Activated T-helper 2 cell treated with anti-CD3 and anti-CD28 coated beads, Interferon-gamma antibody, Interleukin-2, Interleukin-4, amounts not matched to agents 10 μg/mL and 5 μg/mL and 100 μg/mL, durations not matched to agents 14 hours and 24 hours and 36 hours (primary cell): ENCODE data around the gene ETNK2. TPM values are rescaled to one million over a fixed set of nuclear protein-coding genes. Genes with fewer than 3 reads are reported as not detected.

Experiments used
- DNase-seq: peaks from one replicate; pipeline ENCODE4 v3.0.0; 2021; ENCODE audit warnings: low spot score
- H3K27ac Mint-ChIP-seq: one replicate; pipeline ENCODE4 v1.8.0; 2021; ENCODE audit warnings: mixed read lengths
- H3K27me3 Mint-ChIP-seq: one replicate; pipeline ENCODE4 v1.8.0; 2021; ENCODE audit warnings: low read depth, mixed read lengths
- H3K36me3 Mint-ChIP-seq: one replicate; pipeline ENCODE4 v1.8.0; 2021; ENCODE audit warnings: low read depth, mixed read lengths
- H3K4me1 Mint-ChIP-seq: one replicate; pipeline ENCODE4 v1.8.0; 2021; ENCODE audit warnings: low read depth, mixed read lengths
- H3K4me3 Mint-ChIP-seq: one replicate; pipeline ENCODE4 v1.8.0; 2021; ENCODE audit warnings: low read depth, mild to moderate bottlenecking, moderate library complexity, mixed read lengths
- H3K9me3 Mint-ChIP-seq: one replicate; pipeline ENCODE4 v1.8.0; 2021; ENCODE audit warnings: mixed read lengths
- intact Hi-C: fragments of 100-400 bp; cut with micrococcal nuclease; formaldehyde crosslinking; loops from one replicate; pipeline ENCODE4 v1.15.1; 2023
- total RNA-seq: library from RNA; stranded (reverse); gene quantifications from 2 replicates; pipeline ENCODE4 v1.2.3, GENCODE V29; 2022

Gene ETNK2
- total RNA-seq, 1 donor from 2014 or later: 0.37 TPM

DNA sequence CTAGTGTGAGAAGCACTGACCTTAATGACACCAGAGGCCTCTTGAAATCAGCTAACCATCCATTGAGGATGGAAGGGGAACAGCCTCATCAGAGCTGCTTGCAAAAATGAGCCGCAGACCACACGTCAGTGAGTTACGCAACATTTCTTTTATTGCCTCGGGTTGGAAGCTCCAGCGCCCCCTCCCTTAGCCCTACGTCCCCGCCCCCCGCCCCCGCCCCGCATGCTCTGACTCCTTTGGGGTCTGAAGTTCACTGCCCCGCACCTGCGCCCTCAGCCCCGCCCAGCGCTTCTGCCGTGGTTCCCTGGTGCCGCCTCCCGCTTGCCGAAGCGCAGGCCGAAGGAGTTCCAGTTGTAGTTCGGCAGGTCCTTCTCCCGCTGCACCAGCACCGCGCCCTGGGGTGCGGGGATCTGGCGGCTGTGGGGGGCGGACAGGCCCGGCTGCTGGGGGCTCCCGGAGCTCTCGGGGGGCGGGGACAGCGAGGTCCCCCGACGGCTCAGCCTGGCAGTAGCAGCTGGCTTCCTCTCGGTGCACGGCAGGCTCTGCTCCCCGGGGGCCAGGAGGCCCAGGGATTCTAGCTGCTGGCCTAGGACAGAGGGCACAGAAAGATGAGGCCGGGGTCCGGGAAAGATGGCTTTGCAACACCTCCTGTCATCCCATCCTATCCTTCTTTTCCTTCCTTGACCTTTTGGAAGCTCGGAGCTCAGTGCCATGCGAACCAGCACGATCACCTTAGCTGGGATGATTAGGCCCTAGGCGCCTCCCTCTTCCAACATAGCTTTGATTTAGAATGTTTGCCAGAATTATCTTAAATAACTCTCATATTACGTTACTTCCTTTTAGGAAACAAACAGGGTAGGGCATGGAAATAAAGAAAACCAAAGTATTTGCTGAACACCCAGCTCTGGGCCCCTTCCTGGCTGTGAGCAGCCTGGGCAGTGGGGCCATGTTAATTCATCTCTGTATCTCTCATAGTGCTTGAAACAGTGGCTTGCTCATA lies 38.7 kb upstream of the ETNK2 start:
- H3K27me3 Mint-ChIP-seq: peaks cover 45% of the 10 kb centered on the region
- H3K27ac Mint-ChIP-seq: no peak overlapping the region
- intact Hi-C loops: no loop called here
- H3K4me1 Mint-ChIP-seq: peaks cover 11% of the 10 kb centered on the region
- no peak overlapping the region for H3K4me3 Mint-ChIP-seq
- no peak for DNase-seq
- H3K36me3 Mint-ChIP-seq: no peaks in the 10 kb centered on the region
- H3K9me3 Mint-ChIP-seq: no peaks in the 10 kb centered on the region

DNA sequence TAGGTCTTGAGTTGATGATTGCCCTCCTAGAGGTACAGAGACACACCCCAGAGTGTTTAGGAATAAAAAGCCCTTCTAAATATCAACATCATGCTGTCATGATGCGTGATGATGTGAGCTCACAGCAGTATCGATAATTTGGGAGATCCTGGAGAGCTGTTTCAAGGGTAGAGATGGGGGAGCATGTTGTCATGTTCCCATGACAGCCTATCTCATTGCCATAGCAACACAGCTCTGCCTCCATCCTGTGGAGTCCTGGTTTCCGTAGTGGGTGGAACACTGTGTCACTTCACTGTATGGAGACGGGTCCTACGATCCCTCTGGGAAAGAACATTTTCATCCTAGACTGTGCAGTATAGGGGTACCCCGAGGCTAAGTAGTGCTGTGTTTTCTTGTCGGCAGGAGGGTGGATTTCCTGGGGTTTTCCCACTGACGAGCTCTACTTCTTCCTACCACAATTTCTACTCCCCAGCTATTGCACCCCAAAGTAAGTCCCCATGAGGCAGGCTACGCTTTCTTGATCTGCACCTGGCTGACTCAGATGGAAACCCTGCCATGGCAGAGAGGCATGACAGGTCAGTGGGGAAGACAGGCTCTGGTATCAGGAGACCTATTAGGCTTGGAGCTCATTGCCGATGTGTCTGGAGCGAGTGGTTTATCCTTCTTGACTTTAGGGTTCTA lies 37.3 kb upstream of the ETNK2 start:
- no peak overlapping the region for H3K4me3 Mint-ChIP-seq
- DNase-seq: no peak
- H3K27ac Mint-ChIP-seq: no peak overlapping the region
- intact Hi-C loops: no loop called here
- no peaks in the 10 kb centered on the region for H3K9me3 Mint-ChIP-seq
- peaks cover 11% of the 10 kb centered on the region for H3K4me1 Mint-ChIP-seq
- peaks cover 45% of the 10 kb centered on the region for H3K27me3 Mint-ChIP-seq
- no peaks in the 10 kb centered on the region for H3K36me3 Mint-ChIP-seq

DNA sequence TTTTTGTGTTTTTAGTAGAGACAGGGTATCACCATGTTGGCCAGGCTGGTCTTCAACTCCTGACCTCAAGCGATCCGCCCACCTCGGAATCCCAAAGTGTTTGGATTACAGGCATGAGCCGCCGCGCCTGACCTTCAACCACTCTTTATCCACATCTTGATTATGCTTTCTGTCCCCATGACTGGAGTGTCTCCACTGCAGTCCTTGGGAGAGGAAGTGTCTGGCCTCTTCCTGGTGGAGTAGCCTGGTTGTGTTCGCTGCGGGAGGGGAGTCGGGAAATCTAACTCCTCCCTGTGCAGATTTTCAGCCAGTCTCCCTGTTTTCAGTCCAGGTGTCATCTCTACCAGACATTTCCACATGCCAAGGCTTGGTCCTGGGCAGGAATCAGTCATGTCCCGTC lies 34.8 kb upstream of the ETNK2 start:
- intact Hi-C loops: no loop called here
- H3K9me3 Mint-ChIP-seq: no peaks in the 10 kb centered on the region
- peaks cover 42% of the 10 kb centered on the region for H3K27me3 Mint-ChIP-seq
- no peak overlapping the region for H3K27ac Mint-ChIP-seq
- DNase-seq: no peak
- H3K4me1 Mint-ChIP-seq: peaks cover 11% of the 10 kb centered on the region
- H3K36me3 Mint-ChIP-seq: no peaks in the 10 kb centered on the region
- no peak overlapping the region for H3K4me3 Mint-ChIP-seq

DNA sequence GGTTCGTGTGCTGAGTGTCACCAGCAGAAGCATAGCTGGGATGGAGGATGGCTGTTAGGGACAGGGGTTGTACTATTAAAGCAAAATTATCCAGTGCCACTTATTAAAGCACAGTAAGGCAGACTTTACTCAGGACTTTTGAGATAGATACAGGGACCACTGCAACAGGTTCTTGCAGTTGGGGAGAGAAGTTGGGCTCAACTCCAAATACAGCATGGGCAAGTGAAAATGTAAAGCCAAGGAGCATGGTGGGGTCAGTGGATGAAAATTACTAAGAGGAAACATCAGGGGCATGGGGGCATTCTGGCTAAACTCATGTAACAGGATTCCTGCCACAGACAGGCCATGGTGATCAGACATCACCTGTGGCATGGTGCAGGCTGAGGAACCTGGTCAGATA lies 29.3 kb upstream of the ETNK2 start:
- H3K4me3 Mint-ChIP-seq: no peak overlapping the region
- no peak for DNase-seq
- H3K4me1 Mint-ChIP-seq: no peaks in the 10 kb centered on the region
- intact Hi-C loops: no loop called here
- peaks cover 5% of the 10 kb centered on the region for H3K27me3 Mint-ChIP-seq
- H3K9me3 Mint-ChIP-seq: no peaks in the 10 kb centered on the region
- H3K36me3 Mint-ChIP-seq: no peaks in the 10 kb centered on the region
- H3K27ac Mint-ChIP-seq: no peak overlapping the region

DNA sequence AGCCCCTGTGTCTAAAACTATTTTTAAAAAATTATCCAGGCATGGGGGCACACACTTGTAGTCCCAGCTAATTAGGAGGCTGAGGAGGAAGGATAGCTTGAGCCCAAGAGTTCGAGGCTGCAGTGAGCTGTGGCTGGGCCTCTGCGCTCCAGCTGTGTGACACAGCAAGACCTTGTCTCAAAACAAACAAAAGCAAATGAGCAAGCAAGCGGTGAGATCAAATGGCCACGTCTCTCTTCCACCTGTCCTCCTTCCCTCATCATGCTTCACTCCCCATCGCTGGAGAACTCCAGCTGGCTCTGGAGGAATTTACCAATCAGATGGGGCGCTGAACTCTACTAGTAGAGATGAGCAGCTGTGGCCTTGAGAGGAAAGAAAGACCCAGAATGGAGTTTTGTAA lies 28.3 kb upstream of the ETNK2 start:
- intact Hi-C loops: no loop called here
- no peak for DNase-seq
- Mint-ChIP-seq H3K27ac (no peak overlapping the region), H3K9me3 (no peaks in the 10 kb centered on the region), H3K4me3 (no peak overlapping the region), H3K4me1 (no peaks in the 10 kb centered on the region), H3K36me3 (no peaks in the 10 kb centered on the region), H3K27me3 (peaks cover 5% of the 10 kb centered on the region)

DNA sequence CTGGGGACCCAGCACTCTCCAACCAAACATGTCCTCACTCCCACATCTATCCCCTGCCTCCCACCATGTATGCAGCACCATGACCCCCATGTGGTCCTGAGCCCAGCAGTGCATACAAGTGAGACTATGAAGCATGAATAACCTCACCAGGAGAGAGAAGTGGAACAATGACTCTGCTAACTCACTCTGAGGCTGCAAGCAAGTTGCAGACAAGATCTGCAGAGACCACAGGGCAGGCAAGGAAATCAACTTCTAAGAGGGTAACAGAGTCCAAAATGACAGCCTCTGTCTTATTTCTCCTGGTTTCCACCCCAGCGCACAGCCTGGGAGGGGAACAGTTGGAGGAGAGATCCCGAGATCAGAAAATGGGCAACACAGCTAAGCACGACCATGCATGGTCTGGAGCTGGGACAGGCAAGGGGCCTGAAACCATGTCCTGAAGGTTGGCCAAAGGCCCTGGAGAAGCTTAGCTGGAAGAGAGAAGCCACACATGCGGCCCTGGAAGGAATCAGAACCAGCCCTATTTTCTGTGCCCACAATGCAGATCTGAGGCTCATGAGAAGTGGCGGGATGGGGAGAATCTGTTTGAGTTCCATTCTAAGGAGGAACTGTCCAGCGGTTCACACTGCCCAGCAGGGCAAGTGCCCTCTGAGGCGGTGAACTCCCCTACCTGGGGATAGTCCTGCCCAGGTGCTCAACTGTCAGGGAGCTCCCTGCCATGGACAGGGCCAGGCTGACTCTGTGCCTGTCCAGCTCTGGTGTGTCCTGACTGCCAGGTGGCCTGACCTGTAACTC lies 26.8 kb upstream of the ETNK2 start:
- Mint-ChIP-seq H3K27ac (no peak overlapping the region), H3K9me3 (peaks cover under 1% of the 10 kb centered on the region), H3K4me3 (no peak overlapping the region), H3K4me1 (no peaks in the 10 kb centered on the region), H3K27me3 (peaks cover 6% of the 10 kb centered on the region), H3K36me3 (no peaks in the 10 kb centered on the region)
- no peak for DNase-seq
- intact Hi-C loops: no loop called here

DNA sequence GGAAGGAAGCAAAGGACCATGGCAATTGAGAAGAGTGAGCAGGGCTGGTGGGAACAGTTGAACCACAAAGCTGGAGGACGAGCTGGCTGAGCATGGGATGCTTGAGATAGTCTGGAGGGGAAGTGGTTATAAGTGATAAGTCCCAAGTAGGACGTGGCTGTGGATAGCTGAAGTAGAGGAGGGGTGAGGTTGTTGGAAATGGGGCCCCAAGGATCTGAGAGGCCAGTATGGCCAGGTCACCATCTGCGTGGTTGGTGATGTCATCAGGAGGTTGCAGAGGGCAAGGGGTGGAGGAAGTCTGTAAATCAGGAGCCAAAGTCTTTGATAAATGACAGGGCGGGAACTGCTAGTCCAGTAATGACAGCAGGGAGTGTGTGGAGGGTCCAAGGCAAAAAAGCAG lies 25.3 kb upstream of the ETNK2 start:
- intact Hi-C loops: no loop called here
- Mint-ChIP-seq H3K4me3 (no peak overlapping the region), H3K4me1 (no peaks in the 10 kb centered on the region), H3K27ac (no peak overlapping the region), H3K9me3 (peaks cover 6% of the 10 kb centered on the region), H3K36me3 (no peaks in the 10 kb centered on the region), H3K27me3 (peaks cover 3% of the 10 kb centered on the region)
- no peak for DNase-seq

DNA sequence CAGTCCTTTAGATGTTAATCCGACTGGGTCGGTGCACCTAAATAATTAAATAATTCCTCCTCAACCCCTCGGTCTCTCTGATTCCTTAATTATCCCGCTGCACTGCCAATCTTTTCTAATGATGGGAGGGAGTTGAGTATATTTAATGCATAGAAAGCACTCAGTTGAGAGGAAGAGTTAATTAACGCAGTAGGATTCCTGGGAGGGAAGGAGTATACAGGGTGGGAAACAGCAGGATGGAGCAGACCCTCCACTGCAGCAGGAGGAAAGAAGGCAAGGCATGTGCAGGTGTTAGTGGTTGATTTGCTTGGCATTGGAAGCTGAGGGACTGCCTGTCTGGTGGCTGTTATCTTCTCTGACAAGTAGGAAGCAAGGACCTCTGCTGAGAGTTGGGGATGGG lies 24.2 kb upstream of the ETNK2 start:
- H3K4me1 Mint-ChIP-seq: no peaks in the 10 kb centered on the region
- peaks cover 14% of the 10 kb centered on the region for H3K9me3 Mint-ChIP-seq
- H3K27me3 Mint-ChIP-seq: peaks cover 3% of the 10 kb centered on the region
- H3K27ac Mint-ChIP-seq: no peak overlapping the region
- H3K4me3 Mint-ChIP-seq: no peak overlapping the region
- H3K36me3 Mint-ChIP-seq: no peaks in the 10 kb centered on the region
- no peak for DNase-seq
- intact Hi-C loops: no loop called here

DNA sequence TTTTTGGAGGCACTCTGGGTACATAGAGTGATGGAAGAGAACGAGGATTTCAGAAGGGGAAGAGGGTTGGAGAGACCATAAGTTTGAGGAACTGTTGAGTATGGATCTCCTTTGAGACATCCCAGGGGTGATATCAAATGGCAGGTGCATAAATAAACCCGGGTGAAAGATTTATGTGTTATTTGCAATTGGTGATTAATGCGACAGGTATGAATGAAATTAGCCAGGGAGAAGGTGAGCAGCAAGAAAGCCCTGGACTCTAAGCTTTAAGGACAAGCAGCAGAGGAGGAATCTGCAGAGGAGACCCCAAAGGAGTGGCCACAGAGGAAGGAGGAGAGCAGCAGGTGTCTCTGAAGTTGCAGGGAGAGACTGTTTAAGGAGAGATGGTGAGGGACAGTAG lies 23.1 kb upstream of the ETNK2 start:
- H3K36me3 Mint-ChIP-seq: no peaks in the 10 kb centered on the region
- H3K27me3 Mint-ChIP-seq: peaks cover 3% of the 10 kb centered on the region
- no peaks in the 10 kb centered on the region for H3K4me1 Mint-ChIP-seq
- no peak overlapping the region for H3K27ac Mint-ChIP-seq
- no peak overlapping the region for H3K4me3 Mint-ChIP-seq
- intact Hi-C loops: no loop called here
- peaks cover 23% of the 10 kb centered on the region for H3K9me3 Mint-ChIP-seq
- no peak for DNase-seq

DNA sequence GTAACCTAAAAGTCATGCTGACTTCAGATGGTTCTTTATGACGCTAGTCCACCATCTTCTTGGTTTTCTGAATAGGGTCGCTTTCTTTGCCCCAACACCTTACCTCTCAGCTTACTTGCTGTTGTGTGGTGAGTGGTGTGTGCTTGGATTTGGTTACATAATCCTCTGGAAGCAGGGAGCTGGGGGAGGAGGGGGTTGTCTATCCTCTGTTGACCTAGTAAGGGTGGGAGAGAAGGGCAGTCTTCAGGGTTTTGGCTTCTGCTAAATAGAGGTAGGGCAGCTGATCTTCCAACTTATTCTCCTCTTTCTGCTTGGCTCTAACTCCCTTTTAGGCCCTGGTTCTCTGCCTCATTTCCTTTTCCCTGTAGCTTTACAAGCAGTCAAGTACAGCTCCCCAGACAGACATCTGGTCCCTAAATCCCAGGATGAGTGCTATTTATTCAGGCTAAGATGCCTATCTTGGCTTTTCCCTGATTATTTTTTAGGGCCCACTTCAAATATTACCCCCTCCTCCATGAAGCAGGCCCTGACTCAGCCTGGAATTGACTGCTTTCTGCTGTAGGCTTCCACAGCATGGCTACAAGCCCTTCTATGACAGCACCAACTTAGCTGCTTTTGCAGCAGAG lies 20.7 kb upstream of the ETNK2 start:
- no peak for DNase-seq
- Mint-ChIP-seq H3K4me1 (no peaks in the 10 kb centered on the region), H3K27ac (no peak overlapping the region), H3K9me3 (peaks cover 42% of the 10 kb centered on the region), H3K36me3 (no peaks in the 10 kb centered on the region), H3K4me3 (no peak overlapping the region), H3K27me3 (peaks cover 3% of the 10 kb centered on the region)
- intact Hi-C loops: no loop called here

DNA sequence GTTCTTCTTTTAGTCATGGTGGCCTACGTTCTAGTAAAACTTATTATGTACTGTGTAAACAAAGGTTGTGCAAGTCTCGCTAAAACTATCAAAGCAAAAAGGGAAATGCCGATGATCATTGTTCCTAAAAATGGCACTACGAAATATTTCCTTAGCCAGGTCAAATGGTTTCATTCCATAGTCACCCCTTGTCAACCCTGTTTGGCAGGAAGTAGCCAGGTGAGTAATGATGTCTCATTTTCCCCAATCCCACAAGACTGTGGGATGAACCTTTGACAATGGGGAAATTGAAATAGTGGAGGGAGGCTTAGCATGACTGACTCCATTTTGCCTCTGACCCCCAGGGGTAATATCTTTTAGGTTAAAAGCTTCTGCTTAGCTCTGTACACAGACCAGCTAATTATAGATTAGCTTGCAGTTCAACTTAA lies 19.9 kb upstream of the ETNK2 start:
- H3K36me3 Mint-ChIP-seq: no peaks in the 10 kb centered on the region
- H3K4me3 Mint-ChIP-seq: no peak overlapping the region
- peaks cover 47% of the 10 kb centered on the region for H3K9me3 Mint-ChIP-seq
- peaks cover 3% of the 10 kb centered on the region for H3K27me3 Mint-ChIP-seq
- H3K4me1 Mint-ChIP-seq: no peaks in the 10 kb centered on the region
- H3K27ac Mint-ChIP-seq: no peak overlapping the region
- DNase-seq: no peak
- intact Hi-C loops: no loop called here

DNA sequence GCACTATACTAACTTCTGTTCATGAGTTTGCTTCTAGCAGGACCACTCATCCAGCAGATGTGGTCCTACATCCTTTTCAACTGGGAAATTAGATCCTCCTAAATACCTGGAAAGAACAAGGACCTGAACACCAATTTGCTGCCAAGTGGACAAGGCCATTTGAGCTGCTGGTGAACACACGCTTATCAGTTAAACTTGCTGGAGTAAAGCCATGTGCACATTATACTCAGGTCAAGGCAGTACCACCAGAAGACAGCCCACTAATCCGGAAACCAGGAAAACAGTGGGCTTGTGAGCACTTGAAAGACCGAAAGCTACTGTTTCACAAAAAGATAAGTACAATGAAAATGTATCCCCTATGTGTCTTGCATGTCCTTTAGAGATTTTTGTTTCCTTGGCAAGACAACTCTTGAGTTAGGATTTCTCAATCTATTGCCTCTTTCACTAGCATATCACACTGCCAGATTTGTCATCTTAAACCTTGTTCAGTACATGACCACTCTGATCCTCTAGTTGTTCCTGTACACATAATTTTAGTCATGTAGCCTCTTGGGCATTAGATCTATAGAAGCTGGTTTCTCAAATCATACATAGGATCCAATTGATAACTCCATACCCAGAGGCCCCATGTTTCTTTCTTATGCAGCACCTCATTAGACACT lies 18.8 kb upstream of the ETNK2 start:
- Mint-ChIP-seq H3K4me1 (no peaks in the 10 kb centered on the region), H3K27me3 (peaks cover 3% of the 10 kb centered on the region), H3K27ac (no peak overlapping the region), H3K4me3 (no peak overlapping the region), H3K9me3 (peaks cover 47% of the 10 kb centered on the region), H3K36me3 (no peaks in the 10 kb centered on the region)
- intact Hi-C loops: no loop called here
- DNase-seq: no peak
